ENCODE data around the gene ANKRD39.
"Not testable (repeated sequence)": the region's sequence is repeated elsewhere in the genome, so short reads cannot be mapped to it uniquely, and the experiment has no call there.

The ANKRD39 gene, protein sequence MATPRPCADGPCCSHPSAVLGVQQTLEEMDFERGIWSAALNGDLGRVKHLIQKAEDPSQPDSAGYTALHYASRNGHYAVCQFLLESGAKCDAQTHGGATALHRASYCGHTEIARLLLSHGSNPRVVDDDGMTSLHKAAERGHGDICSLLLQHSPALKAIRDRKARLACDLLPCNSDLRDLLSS

DNA sequence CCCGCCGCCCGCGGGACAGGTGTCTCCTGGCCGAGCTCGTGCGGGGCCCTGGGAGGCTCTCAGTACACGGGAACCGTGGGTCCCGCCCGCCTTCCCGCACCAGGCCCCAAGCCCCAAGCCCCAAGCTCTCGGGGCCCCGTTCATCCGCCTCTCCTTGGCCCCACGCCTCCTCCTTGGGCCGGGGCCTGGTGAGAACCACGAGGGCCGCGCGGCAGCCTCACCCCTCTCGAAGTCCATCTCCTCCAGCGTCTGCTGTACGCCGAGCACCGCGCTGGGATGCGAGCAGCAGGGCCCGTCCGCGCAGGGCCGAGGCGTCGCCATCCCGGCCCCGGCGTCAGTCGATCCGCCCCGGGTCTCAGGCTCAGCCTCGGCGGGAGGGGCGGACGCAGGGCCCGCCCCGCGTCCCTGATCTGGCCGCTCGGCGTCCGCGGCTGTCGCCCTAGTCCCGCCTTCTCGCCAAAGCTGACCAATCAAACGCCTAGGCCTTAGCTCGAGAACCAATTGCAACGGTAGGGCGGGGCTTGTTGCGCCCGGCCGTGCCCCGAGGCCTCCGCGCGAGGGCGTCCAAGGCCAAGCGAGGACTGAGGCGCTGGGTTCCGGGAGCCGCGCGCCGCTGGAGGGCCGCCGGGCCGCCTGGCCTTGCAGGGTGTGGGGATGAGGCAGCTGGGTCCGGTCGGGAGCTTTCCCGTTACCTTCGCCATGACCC, at the start of gene ANKRD39:
ANKRD39 (minus strand) TSS at position 350 of the 706 bp plus-strand sequence; CDS start at position 321, 29 bp downstream.
- peak; percentile 97 for DNase-seq

DNA sequence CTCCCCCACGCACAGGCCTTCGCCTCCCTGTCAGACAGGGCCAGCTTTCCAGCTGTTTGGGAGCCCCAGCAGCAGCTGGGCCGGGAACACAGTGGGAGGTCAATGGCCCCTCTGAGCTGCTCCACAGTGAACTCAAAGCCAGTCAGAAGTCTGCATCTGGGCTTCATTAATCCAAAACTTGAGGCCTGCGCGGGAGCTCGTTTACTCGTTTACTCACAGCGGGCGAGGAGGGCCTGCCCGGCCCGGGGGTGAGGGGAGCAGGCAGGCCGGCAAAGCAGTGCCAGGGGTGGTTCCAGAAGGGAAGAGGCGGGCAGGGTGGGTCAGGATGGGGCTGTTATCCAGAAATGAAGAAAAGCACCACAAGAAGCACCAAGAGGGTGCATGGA, 48.9 kb upstream of the ANKRD39 start:
- no peak for DNase-seq

DNA sequence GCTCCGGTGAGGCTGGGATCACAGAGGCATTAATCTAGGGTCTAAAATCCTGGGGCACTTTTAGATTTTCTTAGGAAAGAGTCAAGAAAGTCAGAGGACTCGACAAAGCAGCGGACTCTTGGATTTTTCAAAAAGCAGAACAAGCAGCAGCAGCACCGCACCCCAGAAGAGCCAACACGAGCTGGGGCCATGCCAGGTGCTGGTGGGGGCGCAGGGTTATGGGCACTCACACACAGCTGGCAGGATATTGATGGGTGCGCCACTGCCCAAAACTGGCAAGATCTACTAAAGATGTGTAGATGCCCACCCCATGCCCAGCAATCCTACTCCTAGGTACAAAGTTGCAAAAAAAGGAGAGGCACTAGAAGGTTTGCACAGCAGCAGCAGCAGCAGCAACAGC, 46.0 kb upstream of the ANKRD39 start:
- DNase-seq: no peak

DNA sequence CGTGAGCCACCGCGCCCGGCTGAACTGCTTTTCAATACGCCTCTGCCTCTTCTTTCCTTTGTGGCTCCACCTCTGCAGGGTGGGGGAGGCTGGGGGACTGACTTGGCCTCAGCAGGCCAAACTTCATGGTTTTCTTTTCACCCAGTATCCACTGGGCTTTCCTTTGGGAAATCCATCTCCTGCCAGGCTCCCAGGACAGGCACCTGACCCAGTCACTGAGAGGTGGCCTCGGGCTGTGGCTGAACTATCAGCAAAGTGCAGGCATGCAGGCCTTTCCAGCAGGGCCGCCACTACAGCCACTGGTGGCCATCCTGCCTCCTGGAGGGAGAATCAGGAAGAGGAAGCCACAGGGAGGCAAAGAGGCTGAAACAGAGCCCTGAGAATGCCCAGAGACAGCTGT, 45.5 kb upstream of the ANKRD39 start:
- DNase-seq: no peak

DNA sequence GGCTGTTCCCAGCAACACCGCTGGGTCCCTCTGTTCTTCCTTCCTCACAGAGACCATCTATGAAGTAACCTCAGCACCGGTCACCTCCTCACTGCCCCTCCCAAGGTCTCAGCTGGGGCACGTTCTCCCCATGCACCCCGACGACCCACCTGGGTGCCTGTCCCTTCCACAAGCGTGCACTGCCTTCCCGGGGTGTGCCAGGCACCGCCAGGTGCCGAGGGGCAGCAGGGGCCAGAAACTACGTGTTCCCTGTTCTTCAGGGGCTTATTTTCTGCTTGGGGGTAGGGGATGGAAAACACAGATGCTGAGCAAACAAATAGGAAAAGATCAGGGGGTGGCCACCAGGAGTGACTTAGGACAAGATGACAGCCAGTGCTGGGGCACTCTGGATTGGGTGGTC, 42.4 kb upstream of the ANKRD39 start:
- no peak for DNase-seq

DNA sequence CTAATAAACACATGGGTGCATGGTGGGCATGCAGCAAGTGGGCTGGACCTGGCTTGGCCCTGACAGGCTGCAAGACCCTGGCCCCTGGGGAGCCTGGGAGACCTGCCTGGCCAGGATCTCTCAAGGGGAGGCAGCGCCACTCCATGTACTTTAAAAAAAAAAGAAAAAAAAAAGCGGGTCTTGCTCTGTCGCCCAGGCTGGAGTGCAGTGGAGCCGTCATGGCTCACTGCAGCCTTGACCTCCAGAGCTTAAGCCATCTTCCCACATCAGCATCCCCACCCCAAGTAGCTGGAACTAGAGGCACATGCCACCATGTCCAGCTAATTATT, 41.6 kb upstream of the ANKRD39 start:
- no peak for DNase-seq

DNA sequence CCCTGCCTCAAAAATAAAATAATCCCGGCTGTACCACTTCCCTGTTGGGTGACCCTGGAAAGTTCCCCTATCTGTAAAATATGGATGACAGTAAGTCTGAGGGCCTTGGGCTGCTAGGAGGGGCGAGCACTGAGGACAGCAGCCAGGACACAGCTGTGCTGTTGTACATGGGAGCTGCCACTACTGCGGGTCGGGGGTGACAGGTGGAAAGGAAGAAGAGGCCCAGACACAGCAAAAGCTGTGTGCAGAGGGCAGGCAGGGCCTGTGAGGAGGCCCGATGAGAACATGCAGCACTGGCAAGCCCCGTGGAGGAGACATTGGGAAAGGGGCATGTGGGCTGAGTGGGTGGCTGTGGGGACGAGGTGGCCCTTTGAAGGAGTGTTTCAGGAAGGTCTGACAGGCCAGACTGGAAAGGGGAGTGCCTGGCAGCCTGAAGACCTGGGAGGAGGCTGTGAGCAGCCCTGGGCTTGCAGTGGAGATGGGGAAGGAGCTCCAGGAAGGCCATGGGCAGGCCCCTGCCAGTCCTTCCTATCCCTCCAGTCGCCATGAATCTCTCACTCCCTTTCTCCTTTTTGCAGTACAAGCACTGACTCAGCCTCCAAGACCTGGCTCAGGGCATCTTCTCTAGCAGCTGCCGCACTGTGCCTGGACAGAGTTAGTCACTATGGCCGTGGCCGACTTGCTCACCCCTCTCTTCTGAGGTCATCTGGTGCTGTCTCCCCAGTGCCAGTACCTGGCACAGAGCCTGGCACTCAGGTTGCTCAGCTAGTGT, 41.0 kb upstream of the ANKRD39 start:
- DNase-seq: no peak

DNA sequence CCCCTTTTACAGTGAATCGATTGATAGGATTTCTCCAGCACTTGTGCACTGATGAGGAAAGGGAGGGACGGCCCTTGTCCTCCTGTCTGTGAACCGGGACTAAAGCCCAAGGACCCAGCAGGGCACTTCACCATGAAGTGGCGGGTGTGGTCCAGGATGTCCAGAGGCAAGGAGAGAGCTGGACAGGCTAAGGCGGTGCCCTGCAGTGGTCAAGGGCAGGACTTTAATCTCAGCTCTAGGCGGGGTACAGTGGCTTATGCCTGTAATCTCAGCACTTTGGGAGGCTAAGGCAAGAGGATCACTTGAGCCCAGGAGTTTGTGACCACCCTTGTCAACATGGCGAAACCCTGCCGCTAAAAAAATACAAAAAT, 40.3 kb upstream of the ANKRD39 start:
- no peak for DNase-seq

DNA sequence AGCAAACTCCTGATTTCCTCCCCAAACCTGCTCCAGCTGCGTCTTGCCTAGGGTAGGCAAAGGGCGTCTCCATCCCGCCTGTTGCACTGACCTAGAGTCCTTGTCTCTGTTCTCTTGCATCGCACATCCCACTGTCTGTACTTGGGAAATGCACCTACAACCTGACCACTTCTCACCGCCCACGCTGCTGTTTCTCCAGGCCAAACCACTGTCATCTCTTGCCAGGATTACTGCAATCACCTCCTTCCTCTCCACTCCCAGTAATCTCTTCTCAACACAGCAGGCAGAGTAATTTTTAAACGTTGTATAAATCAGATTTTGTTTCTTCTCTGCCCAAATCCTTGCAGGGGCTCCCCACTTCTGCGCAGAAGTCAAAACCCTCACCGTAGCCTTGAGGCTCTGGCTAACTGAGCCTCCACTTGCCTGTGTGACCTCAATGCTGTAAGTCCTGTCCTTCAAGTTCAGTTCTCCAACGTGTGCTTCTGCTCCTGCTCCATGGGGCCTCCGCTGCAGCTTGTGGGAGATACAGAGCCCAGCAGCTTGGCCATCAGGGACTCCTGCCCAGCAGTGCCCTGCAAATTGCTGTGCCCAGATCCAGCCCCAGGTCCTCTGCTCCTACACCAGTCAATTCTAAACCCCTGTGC, 39.8 kb upstream of the ANKRD39 start:
- no peak for DNase-seq

DNA sequence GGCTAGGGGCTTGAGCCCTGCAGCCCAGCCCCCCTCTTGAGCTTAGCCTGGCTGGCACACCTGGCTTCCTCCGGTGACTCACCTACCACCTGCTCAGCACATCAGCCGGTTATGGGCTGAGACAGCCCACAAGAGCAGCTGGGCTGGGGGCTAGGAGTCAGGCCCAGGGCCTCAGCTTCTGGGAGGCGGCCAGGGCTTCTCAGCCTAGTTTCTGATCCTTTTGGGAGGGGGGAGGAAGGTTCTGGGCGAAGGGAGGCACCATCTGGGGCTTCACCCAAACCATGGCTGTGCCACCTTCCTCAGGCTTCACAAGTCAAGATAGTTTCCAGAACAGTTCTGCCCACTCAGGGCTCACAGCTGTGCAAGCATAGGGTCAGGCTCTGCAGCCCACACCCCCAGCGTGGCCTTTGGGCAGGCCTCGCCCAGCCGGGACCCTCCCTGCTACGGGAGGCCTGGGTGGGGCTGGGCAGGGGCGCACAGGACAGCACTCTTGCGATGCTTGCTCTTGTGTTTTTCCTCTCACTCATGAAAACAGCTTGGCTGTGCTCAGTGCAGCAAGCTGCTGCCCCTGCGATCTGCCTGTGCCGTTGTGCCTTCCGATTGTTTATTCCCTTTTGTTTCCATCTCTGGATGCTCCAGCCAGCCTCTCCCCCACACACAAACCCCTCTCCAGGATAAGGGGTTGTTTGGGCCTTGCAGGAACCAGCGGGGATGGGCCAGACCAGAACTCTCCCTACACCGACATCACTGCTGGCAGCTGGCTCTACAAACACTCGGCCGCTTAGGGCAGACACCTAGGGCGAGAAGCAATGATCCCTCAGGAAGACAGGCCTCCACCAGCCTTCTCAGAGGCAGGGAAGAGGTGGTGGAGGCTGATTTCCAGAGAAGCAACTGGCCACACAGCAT, 38.2 kb upstream of the ANKRD39 start:
- no peak for DNase-seq

DNA sequence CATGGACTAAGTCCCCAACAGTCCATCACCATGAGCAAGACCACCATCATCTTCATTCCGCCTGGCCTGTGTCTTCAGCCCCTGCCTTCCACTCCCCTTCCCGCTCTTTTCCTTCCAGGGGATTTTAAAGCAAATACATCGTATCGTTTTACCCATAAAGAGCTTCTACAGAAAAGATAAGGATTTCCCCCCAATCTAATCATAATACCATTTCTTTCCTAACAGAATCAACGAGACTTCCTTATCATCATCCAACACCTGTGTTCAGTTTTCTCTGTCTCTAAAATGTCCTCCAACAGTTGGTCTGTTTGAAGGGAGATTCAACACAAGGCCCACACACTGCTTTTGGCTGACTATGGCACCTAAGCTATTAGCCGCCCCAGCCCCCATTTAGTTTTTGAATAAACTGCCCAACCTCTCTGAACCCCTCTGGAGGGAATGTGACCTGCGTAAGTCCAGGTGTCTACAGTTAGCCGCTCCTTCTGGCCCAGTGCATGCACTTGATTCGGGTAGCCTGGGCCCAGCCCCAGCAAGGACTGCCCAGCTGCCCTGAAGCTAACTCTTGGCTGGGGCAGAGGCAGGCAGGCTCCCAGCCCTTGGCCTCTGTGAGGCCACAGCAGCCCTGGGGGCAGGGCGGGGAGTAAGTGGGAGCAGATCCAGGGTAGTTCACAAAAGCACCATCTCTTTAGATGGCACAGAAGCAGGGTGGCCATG, 37.4 kb upstream of the ANKRD39 start:
- DNase-seq: no peak

DNA sequence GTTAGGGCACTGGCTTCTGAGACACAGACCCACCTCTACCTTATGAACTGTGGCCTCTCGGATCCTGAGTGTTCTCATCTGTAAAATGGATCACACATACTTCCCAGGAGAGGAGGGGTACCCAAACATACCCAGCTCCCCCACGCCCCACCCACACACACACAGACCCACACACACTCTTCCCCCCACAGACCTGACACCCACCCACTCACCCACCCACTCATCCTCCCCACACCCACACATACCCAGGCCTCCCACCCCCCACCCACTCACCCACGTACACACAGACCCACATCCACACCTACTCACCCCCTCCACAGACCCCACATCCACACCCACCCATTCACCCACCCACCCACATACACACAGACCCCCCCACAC, 36.3 kb upstream of the ANKRD39 start:
- no peak for DNase-seq

DNA sequence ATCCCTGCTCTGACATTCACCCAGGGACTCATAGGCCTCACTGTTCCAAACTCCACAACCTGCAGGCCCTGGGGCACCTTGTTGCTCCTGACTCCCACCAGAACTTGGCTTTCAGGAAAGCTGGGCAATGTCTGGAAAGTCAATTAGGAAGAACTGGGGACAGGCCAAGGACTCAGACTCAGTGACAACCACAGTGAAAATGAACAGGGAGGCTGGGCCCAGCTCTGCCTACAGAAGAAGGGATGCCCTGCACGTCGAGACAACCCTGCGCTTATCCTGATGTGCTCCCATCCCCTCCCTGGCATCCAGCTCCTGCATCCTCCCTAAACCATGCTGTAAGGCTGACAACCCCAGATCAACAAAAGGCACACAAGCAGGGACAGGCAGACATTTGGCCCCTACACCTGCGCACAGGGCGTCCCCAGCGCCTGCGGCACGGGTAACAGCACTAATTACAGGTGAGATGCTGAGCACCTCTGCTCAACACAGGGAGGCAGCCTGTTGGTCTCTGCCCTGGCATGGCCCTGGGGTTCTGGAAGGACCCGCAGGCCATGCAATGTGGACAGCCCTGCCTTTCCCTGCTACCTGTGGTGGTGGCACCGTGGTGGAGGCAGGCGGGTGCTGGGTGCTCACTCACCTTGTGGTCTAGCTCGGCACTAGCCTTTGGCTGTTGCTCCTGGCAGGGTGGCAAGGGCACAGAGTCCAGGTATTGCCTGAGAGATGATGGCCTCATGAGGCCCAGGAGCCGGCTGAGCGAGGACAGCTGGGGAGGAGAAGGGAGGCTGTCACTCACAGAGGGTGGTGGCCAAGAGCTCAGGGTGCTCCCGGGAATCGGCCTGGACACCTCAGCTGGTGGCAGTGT, 35.7 kb upstream of the ANKRD39 start:
- no peak for DNase-seq

DNA sequence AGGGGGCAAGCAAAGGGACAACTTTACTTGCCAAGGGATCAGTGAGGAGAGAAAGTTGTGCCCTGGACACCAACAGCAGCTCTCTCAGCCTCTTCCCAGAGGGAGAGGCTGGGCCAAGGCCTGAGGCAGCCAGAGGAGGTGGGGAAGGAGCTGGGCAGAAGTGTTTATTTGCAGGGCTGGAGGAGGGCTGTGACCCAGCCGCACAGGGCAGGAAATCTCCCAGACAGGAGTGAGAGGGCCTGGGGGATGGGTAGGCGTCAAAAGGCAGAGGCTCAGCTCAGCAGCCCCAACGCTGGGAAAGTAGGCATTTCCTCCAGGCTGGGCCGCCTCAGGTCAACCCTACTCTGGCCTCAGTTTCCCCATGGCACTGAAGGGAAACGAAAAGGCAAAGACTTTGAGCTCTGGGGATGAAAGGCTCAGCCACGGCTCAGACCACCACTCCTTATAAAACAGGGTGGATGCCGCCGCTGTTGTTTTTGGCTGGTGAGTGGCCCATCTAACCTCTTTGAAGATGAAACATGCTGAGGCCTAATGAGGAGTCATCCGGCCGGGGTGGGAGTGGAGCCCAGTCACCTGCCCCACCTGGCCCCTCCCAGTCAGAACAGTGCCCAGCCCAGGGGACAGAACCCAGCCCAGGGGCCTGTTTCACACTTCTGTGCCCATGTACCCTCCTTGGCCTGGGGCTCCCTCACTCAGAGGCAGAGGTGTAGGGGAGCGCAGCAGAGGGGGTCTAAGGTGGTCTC, 33.9 kb upstream of the ANKRD39 start:
- no peak for DNase-seq

DNA sequence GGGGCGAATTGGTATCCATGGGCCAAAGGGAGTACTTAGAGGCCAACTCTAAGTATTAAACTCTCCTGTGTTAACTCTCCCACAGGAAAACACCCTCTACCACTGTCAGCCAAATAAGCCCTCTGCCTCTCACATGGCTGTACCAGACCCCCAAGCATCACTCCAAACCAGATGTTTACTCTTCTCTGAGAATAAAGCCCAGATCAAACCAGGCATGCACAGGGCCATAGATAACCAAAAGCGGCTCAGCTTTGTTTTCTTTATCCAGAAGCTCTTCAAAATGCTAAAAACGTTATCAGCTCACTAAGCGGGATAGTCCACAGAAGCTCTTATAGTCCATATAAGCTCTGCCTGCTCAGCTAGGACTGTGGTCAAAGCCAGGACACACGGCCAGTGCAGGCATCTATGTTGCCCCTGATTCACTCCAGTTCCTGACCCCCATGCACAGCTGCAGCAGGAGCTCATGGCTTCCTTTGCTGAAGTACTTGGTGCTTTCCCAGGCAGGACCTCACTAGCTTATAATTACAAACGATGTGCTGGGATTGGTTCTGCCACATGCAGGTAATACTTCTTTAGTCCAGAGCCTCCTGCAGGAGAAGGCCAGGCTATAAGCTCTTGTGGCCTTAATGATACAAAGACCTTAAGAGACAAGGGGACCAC, 33.0 kb upstream of the ANKRD39 start:
- no peak for DNase-seq

DNA sequence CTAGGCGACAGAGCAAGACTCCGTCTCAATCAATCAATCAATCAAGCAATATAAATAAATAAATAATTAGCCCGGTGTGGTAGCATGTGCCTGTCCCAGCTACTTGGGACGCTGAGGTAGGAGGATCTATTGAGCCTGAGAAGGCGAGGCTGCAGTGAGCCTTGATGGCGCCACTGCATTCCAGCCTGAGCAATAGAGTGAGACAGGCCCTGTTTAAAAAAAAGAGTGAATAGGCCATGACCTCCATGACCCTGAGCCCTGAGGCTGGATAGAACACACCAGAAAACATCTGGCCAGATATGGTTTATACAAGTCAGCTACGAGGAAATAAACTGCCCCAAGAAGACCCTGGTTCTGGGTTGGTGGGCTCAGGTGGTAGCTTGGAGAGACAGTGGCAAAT, 32.4 kb upstream of the ANKRD39 start:
- no peak for DNase-seq

DNA sequence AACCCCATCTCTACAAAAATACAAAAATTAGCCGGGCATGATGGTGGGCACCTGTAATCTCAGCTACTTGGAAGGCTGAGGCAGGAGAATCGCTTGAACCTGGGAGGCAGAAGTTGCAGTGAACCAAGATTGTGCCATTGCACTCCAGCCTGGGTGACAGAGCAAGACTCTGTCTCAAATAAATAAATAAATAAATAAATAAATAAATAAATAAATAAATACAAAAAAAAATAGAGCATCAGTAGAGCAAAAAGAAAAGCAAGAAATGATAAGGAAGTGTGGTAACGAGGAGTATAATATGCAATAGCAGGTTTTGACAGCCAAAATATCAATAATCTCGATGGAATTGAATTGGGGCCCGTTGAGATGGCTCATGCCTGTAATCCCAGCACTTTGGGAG, 31.7 kb upstream of the ANKRD39 start:
- not testable (repeated sequence) for DNase-seq

DNA sequence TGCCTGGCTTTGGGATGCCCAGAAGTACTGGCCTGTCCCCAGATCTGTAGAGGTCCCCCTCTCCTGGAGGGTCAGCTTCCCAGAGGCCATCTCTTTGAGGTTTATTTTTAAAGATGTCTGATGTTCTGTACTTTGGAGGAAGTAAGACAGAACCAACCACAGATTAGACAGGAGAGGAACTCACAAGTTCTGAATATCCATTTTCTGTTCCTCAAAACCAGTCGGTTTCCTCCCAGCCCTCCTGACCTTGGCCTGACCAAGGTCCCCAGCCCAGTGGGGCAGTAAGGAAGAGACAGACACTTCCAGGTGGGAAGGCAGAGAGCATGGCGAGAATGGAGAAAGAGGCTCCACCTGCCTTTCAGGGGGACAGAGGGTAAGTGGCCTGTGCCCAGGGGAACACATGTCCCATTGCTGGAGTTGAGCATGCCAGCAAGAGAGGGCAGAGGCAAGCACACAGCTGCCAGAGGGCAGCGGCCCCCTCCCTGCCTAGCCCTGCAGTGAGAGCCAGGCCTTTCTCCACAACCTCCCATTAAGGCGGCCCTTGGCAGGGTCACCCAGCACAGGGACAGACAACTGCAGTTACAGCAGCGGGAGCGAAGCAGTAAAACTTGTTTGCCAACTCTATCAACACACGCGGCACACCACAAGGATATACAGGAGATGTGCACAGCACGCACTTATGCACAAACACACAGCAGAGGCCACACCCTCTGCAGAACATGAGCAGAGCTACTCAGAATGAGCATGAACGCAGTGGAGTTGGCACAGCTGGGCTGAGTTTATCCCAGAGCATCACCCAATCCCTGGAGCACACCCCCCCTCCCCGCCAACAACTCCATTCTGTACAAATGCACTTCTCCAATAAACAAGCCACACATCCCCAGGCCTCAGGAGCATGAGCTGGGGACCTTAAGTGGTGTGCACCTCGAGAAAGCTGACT, 30.5 kb upstream of the ANKRD39 start:
- no peak for DNase-seq
